Ascending aorta (tissue), 2 donors: Measurements from ENCODE around the gene UBE2L5. TPM values are rescaled to one million over a fixed set of nuclear protein-coding genes. Genes with fewer than 3 reads are reported as not detected.

Source experiments
- DNase-seq, 2 donors: peaks; one replicate each; pipeline ENCODE4 v3.0.0-alpha.2; 2019; ENCODE audit warnings: low spot score in 2 of 2
- H3K27ac ChIP-seq, 2 donors: fragments of 200-600 bp; sonication (generic); one replicate each; pipeline ENCODE4 v1.5.1; 2016 to 2017; ENCODE audit warnings: mild to moderate bottlenecking in 1 of 2
- H3K27me3 ChIP-seq: fragments of 200-600 bp; sonication (generic); one replicate; pipeline ENCODE4 v1.5.1; 2017
- H3K36me3 ChIP-seq, 2 donors: fragments of 200-600 bp; sonication (generic); one replicate each; pipeline ENCODE4 v1.5.1; 2016
- H3K4me1 ChIP-seq, 2 donors: fragments of 200-600 bp; sonication (generic); one replicate each; pipeline ENCODE4 v1.5.1; 2016 to 2017; ENCODE audit warnings: mild to moderate bottlenecking in 1 of 2
- H3K4me3 ChIP-seq, 2 donors: fragments of 200-600 bp; sonication (generic); one replicate each; pipeline ENCODE4 v1.5.1; 2016 to 2017; ENCODE audit warnings: mild to moderate bottlenecking in 1 of 2
- H3K9me3 ChIP-seq, 2 donors: fragments of 200-600 bp; sonication (generic); one replicate each; pipeline ENCODE4 v1.5.1; 2016
- CTCF ChIP-seq, 3 experiments: fragments of 200-600 bp in 2 of 3; fragments of 450-650 bp in 1 of 3; sonication (generic) in 2 of 3; IDR thresholded peaks; one replicate each; pipeline ENCODE4 v1.5.1; 2016 to 2019; ENCODE audit warnings: antibody characterized with exemption in 3 of 3, mild to moderate bottlenecking in 1 of 3, moderate library complexity in 1 of 3
- intact Hi-C: fragments of 100-400 bp; cut with DNase I; formaldehyde crosslinking; loops from one replicate; pipeline ENCODE4 v1.15.1; 2023
- total RNA-seq: library from RNA; depleted of rRNA; stranded (reverse); fragments of >200 nt; gene quantifications from one replicate; pipeline ENCODE4 v1.1.0, GENCODE V29; 2016

The UBE2L5 gene
- total RNA-seq, 1 donor from 2014 or later = not detected

- no peaks in the 10 kb centered on the region for H3K36me3 ChIP-seq
- no peaks in the 10 kb centered on the region for H3K4me1 ChIP-seq
- H3K27me3 ChIP-seq = no peaks in the 10 kb centered on the region
- no peak for DNase-seq
- H3K9me3 ChIP-seq = no peaks in the 10 kb centered on the region
- no peak overlapping the region for H3K4me3 ChIP-seq
- H3K27ac ChIP-seq = no peak overlapping the region
- intact Hi-C loops = no loop called here
- no peak for TF ChIP-seq CTCF (IDR thresholded peaks at IDR 0.05)
These were observed 55.3 kb downstream of the UBE2L5 start for GRCh38 chr13:30477346-30478195.

Other genes starting within 250 kb of the UBE2L5 start
- gene KATNAL1, start 114.9 kb upstream of the UBE2L5 start, total RNA-seq = 13.2 TPM
- 135 TPM for gene HMGB1, start 43.4 kb downstream of the UBE2L5 start, total RNA-seq
- 4.0 TPM for gene USPL1, start 195.4 kb downstream of the UBE2L5 start, total RNA-seq